Stimulated activated naive CD4-positive, alpha-beta T cell (primary cell): Measurements from ENCODE around the gene BTG2.

Experiments used
- DNase-seq, 6 experiments: peaks; one replicate each; lab custom pipeline; 2025; lab: John Stamatoyannopoulos, UW

BTG2 gene

DNA sequence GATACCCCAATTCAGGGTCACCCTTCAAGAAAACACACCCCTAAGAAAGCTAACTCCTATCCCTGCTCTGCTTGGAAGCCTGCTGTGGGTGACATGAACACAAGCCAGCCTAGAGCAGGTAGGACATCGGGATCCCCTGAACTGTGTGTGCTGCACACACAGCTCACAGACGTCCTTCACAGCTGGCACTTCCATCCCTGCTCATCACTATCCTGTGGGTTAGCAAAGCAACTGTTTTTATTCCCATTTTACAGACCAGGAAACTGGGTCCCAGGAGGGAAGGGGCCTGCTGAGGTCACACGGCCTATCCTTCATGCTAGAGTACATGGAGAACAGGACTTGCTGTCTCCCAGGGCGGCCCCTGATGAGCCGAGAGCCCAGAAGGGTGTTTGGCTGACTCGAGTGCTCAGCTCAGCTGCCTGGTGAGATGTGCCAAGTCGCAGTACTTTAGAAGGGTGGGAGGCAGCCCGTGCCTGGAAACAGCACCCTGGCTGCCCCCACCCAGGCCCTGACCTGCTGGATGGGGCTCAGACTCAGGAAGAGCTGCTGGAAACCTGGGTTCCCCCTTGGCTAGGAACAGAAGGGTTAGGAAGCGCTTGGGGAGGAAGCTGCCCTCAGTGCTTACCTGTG, 28.3 kb upstream of the BTG2 start:
- DNase-seq, result peak in 3 of 6 experiments; percentile 19 to 46 (median 25)

DNA sequence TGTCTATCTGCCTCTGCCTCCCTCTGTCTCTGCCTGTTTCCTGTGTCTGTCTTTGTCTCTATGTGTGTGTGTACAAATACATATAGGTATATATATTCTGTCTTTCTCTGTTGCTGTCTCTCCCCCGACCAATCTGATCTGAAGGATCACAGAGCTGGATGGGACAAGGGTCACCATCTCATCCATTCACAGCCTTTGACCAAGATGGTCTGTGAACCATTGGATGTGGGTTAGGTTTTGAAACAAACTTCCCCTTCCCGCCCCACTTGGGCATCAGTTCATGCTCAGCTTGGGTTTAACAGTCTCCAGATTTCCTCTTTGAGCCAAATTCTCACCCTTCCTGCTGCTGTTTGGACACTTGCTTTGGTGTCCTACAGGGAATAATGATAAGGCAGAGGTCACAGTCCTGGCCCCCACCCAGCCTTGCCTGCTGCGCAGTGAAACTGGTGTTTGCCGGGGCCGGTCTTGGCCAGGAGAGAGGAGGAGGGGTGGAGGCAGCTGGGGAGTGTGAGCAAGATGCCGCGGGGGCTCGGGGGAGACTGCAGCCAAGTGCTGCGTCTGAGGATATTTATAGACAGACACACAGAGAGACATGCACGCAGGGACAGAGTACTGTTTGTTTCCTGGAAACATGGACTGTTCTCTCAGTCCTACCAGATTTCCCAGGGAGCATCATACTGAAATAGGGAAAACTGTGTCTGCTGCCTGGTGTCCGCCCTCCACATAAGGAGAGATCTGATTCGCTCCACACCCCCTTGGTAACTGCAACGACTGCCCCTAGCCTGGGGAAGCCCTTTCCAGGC, 27.0 kb upstream of the BTG2 start:
- peak in 5 of 6 experiments; percentile 16 to 54 (median 26) for DNase-seq

DNA sequence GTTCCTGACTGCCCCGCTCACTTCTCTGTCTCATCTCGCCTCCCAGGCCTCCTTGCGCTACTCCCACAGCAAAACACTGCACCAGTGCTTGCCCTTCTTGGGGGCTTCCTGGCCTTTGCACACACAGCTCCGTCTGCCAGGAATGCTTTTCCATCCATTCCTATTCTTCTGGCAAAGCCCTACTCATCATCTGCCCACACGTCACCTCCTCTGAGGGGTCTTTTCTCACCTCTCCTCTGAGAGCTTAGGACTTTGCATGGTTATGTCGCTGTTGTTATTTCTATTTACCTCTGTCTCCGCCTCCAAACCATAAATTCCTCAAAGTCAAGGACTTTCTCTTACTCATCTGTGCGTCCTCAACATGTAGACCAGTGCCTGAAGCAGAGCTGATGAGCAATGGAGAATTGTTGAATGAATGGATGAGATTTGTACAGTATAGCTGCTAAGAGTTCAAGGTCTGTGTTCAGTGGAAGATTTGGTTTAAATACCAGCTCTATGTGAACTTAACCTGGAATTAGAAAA, 26.4 kb upstream of the BTG2 start:
- no peak for DNase-seq

DNA sequence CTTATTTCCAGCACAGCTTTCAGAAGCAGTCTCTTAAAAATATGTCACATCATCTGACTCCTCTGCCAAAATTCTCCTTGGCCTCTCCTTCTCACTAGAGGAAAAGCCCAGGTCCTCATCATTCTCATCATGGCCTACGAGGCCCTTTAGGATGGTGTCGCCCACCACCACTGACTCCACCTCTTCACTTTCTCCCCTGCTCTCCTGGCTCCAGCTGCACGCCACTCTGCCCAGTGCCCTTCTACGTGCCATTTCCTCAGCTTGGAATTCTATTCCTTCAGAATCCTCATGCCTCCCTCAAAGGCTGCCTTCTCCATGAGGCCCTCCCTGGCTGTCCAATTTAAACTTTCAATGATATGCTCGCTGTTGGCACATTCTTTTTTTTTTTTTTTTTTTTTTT, 25.3 kb upstream of the BTG2 start:
- no peak for DNase-seq

DNA sequence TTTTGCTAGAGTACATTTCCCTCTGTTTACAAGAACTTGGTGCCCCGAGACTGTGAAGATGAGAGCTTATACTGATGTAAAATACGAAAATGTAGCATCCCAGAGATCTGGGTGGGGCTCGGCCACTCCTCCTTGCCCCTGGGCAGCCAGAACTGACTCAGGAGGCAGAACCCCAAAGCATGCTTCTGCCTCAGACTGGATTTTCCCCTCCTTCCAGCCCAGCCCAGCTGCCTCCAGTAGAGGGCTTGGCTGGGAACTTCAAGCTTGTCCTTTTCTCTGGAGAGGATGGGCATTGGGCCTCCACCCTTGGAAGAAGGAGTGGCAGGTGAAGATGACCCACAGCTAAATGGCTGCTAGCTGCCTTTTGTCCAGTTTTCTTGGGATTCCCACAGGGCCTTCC, 24.3 kb upstream of the BTG2 start:
- no peak for DNase-seq

DNA sequence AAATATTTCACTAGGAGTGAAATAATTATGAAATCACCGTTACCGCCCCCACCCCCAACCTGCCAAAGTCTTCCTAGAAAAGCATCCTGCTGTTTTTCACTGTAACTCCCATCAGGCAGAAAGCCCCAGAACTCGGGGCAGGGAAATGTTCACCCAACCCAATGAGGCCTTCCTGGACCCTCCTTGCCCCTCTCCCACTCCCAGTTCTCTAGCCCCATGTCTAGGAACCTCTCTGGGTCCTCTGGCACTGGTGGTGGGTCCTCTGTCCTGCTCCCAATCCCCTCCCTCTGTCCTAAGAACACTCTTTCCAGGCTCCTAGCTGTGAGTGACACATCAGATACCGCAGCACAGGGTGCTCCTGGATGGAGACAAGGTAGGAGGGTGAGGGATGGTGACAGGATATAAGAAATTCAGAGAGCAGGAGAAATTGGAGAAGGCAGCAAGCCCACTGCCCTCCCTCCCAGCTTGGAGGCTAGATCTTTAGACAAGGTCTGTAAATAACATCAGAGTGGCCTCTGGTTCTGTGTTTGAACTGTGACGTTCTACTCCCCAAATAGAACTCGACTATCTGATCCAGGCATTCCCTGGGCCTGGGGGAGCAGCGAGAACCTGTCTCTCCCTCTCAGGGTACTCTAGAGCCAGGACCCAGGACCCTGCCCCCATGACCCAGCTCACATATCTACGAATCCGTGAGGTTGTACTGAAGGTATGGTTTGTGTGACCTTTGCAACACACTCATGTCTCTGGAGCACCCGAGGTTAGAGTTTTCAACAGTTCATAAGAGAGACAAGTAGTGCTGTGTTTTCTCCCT, 23.3 kb upstream of the BTG2 start:
- DNase-seq, result no peak

DNA sequence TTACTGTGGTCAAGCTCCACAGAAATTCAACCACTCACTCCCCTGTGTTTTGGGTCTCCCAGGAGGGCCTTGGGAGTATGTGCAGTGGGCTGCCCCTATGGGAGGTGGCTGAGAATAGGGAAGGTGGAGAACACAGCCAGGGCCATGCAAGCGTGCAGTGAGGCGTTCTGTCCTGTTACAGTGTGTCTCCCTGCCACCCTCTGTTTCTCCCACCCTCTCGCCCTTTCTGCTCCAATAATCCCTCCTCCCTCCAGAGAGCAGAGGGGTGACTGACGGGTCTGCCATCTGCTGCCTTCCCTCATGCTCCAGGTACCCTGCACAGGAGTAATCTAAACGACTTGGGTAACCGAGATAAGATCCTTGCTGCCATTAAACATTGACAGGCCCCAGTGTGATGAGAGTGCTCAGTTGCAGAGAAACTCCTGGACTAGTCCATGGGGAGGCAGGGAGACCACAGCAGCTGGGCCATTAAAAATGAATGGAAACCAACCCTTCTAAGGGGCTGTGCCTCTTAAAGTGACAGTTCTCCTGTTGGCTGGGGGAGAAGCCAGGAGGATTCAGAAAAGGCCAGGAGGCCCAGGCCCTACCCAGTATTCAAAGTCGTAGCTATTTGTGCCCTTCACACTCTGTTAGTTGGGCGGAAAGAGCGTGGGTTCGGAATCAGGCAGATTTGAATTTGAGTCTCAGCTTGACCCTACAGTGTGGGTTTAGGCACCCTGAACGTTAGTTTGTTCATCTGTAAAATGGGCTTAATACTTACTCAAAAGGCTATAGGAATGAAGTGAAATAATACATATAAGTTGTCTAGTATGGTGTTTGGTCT, 22.4 kb upstream of the BTG2 start:
- no peak for DNase-seq

DNA sequence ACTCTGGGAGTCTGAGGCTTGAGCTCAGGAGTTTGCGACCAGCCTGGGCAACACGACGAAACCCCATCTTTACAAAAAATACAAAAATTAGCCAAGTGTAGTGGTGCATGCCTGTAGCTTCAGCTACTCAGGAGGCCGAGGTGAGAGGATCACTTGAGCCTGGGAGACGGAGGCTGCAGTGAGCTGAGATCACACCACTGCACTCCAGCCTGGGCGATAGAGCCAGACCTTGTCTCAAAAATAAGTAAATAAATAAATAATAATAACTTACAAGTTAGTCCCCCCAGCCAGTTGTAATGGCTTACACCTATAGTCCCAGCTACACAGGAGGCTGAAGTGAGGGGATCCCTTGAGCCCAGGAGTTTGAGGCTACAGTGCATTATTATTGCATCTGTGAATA, 21.7 kb upstream of the BTG2 start:
- DNase-seq, result no peak

DNA sequence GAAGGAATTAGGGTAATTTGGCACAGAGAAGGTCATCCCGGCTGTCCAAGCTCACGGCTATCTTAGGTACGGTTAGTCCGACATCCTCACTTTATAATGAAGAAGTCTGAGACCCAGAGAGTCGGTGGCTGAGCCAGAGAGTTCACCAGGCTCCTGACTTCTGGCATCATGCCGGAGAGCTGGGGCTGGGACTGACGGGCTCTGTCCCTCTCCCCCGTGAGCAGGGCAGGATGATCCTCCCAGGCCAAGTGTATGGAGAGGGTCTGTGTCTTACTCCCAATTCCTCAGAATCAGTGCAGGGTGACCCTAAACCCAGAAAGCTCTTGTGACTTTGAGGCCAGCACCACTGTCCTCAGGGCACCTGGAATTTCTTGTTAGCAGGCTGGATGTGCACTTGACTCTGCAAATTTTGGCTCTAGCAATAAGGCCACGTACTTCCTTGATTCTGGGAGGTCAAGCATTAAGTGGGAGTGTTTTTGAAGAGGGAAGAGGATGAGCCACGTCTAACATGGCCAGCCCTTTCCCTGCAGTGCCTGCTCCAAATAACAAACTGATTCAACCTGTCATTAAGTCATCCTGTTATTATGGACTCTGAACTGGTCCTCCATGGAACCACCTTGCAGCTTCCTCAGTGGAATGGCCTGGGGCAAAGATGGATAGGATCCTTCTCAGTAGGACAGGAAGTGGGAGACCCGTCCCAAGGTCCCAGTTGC, 20.8 kb upstream of the BTG2 start:
- DNase-seq, result no peak

DNA sequence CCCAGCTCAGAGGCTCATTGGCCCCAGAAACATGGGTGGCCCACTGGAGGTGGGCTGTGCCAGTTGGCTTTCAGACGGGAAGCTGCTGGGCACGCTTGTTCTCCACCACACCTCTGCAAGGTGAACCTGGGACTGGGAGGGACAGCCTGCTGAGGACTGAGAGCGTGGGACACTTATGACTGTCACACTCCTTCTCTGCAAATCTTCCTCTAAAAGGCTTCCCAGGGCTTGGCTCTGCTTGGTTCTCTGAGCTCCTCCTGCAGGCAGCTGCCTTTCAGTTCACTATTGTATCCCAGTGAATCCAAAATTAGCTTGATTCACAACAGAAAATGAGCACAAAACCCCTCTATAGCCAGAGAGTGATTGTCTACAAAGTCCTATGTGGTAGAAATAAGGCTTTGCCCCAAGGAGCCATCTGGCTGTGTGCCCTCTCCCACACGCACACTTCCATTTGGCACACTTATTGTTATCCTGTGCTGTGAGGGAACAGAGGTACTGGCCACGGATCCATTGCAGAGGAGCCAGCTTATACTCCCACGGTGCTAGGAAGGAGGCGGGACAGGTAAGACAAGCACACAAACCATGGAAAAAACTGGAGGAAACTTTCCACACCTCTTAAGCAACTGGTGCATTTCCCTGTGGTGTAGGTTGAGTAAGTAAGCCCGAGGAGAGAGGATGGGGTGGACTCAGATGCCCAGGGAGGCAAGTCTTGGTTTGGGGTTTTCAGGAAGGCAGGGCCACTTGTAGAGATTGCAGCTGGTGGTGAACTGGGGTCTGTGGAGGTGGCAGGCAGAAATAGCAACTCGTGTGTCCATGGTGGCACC, 18.9 kb upstream of the BTG2 start:
- DNase-seq, result no peak

DNA sequence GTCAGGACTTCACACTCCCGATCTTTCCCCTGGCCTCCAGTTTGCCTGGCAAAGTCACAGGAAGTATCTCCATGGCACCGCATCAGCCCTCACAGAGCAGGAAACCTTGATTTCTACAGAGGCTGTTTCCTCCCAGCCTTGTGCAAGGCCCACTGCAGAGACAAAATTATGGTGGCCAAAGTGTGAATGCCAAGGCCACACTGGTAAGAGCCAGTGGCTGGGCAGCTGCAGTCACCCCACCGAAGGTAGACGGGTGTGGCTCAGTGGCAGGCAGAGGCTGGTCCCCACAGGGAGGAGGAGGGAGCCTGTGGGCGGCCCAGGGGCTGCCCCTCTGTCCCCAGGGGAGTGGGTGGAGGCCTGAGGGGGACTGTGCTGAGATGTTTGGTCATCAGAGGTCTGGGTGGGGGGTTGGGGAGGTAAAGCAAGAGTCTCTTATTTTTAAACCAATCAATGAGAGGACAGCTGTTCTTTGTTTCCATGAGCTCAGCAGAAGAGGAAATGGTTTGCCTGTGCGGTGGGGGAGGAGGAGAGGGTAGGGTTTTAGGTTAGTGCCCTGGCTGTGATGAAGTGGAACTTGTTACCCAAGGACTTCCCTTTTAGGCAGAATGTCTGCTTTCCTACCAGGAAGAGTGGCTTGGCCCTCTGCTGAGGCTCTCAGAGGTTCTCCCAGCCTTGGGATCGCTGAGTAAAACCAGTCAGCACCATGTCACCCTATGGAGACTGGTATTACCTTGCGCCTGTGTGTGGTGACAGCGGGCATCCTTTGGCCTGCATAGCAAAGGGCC, 18.0 kb upstream of the BTG2 start:
- peak; percentile 42 to 83 (median 77) for DNase-seq

DNA sequence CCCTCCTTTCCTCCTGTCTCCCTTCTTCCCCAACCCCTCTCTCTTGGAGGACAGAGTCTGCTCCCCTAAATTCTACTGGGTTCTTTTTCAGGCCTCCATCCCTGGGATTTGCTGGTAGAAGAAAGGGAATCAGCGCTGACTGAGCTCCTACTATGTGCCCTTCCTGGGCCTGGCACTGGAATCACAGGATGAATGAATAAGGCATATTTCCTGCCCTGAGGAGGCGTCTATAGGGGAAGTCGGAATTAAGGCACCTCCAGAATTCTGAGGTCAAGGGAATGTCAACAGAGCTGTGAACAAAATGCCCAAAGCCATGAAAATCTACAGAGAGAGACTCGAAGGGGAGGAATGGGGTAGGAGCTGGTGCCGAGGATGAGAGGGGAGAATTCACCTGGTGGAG, 17.4 kb upstream of the BTG2 start:
- DNase-seq, result no peak

DNA sequence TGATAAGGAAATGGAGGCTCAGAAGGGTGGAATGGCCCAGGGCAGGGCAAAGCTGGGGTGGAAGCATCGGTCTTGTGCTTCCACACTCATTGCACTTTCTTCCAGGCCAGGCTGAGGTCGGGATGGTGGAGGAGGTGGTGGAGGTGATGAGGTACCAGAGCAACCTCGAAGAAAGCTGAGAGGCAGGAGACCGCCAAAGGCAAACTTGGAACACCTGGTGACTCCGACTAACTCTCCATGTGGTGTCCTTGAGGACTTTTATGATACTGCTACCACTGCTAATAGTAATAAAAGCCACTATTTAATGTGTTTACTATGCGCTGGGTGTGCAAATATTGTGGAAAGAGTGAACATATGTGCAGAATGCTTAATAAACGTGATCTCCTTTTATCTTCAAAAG, 16.9 kb upstream of the BTG2 start:
- DNase-seq, result no peak

DNA sequence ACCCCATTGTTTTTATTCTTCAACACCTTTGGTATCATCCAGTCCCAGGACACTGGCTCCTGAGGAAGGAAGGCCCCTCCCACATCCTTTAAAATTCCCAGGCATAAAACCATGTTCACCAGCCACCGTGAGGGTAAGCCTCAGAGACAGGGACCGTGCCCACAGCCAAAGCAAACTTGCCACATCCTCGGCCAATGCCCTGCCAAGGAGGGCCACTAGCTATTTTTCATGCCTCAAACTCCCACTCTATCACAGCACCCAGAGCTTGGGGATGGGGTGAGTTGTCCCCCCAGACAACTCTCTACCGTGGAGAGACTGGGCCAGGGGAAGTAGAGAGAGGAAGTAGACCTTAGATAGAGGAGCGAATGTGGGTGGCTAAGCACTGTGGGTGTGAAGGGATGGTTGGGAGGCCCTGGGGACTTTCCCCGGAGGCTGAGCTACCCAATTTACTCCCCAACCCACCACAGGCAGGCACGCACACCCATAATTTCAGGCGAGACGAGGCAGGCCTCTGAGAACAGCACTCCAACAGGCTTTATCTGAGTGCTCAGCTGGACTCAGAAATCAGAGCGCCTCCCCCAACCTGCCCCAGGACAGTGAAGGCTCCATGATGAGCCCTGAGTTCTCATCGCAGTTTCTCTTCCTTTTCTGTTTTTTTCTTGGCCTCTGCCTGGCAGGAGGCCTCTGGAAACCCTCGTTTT, 15.9 kb upstream of the BTG2 start:
- peak; percentile 76 to 90 (median 85) for DNase-seq

DNA sequence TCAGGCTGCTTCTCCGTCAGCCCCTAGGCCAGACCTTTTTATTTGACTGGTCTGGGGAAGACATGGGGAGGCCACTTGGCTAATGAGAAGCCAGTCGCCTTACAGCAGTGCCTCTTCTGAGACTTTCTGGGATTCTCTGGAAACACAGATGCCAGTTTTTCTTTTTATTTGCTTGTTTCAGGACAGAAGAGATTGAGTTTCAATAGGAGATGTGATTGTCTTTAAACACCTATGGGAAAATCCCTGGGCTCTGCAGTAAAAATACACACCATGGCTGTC, 15.4 kb upstream of the BTG2 start:
- DNase-seq, result no peak

DNA sequence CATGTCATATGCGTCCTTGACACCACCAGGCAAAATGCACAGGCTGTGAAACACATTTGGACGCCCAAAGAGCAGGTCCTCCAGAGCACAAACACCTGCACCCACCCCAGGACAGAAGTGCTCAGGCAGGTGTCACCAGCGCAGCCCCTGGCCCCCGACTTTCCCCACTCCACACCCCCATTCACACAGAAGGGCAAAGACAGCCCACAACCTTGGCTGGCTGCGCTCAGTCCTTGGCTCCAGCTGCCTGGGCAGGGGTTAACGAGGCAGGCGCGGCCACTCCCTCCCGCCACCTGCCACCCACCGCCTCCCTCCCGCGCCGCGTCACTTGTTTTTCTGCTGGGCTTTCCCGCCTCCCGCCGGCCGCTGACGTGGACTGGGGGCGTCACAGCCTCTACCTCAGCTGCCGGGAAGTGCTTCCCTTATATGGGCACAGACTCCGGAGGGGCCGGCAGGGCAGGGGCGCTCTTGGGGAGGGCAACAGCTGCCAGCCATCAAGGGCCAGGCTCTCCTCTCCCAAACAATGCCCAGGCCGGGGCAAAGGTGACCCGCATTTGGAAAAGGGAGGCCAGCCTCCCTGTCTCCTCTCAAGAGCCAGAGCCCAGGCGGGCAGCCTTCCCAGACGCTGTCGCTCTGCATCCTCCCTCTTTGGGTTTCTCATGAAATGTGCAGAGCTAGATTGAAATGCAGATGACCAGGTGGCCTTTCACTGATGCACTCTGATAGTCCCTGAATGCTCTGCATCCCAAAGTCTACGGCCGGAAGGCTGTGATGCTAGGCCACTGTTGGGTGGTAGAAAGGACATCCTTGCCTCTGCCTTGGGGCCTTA, 14.8 kb upstream of the BTG2 start:
- peak; percentile 94 to 96 (median 95) for DNase-seq

DNA sequence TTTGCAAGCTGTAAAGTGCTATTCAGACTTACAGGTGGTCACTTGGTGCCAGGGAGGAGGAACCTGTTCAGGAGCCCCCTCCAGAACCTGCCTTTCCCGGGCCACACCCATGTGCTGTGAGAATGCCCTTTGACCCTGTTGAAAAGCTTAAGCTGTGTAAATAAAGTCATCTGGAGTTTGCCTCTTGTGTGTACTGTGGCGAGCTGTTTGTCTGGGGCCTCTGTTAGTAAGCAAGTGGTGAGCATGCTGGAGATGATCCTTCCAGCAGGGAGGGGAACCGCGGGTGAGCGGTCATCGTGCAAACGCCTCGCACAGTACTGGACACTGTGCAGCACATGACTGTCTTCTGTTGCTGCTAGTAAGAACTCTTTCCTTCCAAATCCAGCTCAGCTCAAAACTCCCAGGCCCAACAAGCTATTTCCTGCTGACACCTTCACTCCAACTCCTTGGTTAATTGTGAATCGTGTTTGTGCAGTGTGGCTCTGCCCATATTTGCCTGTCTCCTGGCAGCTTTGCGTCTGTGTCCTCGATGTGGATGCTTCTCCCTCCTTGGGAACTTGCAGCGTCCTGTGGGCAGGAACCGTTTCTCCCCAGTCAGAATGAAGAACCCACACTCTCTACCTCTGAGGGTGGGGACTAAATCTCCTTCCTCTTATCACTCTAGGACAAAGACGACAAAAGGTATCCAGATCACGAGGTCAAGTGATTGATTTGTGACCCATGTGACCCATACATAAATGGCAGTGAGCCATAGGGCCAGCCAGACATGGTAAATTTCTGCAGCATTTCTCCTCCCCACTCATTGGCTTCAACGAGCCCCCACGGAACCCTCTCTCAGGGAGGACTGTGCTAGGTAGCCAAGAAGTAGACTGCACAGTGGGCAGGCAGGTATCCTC, 13.9 kb upstream of the BTG2 start:
- DNase-seq, result peak in 1 of 6 experiments; percentile 26
